ENCODE data around the gene SNPH. TPM values are rescaled to one million over a fixed set of nuclear protein-coding genes. Genes with fewer than 3 reads are reported as not detected.
A peak's percentile ranks its signal among the peaks of the same experiment; 100 is the strongest.
"Not testable (repeated sequence)": the region's sequence is repeated elsewhere in the genome, so short reads cannot be mapped to it uniquely, and the experiment has no call there.

SNPH gene, protein sequence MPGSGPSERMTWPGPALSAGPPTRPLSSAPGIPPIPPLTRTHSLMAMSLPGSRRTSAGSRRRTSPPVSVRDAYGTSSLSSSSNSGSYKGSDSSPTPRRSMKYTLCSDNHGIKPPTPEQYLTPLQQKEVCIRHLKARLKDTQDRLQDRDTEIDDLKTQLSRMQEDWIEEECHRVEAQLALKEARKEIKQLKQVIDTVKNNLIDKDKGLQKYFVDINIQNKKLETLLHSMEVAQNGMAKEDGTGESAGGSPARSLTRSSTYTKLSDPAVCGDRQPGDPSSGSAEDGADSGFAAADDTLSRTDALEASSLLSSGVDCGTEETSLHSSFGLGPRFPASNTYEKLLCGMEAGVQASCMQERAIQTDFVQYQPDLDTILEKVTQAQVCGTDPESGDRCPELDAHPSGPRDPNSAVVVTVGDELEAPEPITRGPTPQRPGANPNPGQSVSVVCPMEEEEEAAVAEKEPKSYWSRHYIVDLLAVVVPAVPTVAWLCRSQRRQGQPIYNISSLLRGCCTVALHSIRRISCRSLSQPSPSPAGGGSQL
- 3.5 TPM for polyA plus RNA-seq (2012; ENCODE audit: insufficient read depth, insufficient read length)

DNA sequence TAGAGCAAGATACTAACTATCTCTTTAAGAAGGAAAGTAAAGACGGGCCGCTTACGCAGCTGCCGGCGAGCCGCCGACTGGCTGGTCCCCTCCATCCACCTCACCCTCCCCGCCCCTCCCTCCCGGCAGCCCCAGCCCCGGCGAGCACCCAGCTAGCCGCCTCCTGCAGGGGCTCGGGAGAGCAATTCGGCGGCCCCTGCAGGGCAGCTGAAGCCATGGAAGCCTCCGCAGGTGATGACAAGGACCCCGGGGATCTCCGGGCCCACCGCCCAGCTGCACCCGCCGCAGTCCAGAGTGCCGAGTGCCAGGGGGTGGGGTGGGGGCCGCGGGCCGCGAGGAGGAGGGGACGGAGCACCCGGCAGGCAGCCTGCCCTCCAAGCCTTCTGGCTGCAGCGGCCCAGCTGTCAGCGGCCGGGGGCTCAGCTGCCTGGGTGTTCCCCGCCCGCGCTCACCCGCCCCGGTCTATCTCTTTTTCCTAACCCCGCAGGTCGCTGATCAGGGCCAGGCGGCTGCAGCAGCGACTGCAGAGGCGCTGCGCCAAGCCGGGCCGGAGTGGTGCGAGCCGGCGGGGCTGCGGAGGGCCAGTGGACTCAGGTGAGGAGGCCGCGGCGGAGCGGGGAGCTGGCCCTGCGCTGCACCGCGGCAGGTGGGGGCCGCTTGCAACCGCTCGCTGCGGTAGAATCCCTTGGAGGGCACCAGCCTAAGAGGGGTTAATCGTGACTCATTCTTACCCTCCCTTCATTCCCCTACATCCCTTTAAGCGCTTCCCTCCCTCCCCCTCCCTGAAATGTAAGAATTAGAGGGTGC is at the start of gene SNPH:
SNPH (plus strand) TSS at position 128 of the 807 bp plus-strand sequence. CDS start 29,946 bp downstream, outside the sequence.
- peak; percentile 69 for DNase-seq (ENCODE audit: low read depth, low spot score)
- peak within 1 kb of the TSS; percentile 64 for H3K4me3 ChIP-seq (ENCODE audit: low read length)

DNA sequence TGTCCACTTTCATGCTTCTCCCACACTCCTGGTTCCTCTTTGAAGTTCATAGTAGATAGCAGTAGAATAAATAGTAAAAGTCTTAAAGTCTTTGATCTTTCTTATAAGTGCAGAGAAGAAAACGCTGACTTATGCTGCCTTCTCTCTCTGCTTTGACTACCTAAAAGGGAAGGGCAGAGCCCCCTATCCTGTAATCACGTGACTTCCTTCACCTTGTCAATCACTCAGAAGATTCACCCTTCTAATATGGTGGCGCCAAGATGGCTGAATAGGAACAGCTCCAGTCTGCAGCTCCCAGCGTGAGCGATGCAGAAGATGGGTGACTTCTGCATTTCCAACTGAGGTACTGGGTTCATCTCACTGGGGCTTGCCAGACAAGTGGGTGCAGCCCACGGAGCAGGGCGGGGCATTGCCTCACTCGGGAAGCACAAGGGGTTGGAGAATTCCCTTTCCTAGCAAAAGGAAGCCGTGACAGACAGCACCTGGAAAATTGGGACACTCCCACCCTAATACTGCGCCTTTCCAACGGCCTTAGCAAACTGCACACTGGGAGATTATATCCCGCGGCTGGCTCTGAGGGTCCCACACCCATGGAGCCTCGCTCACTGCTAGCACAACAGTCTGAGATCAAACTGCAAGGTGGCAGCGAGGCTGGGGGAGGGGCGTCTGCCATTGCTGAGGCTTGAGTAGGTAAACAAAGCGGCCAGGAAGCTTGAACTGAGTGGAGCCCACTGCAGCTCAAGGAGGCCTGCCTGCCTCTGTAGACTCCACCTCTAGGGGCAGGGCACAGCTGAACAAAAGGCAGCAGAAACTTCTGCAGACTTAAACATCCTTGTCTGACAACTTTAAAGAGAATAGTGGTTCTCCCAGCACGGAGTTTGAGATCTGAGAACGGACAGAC is 49.3 kb upstream of the SNPH start:
- not testable (repeated sequence) for DNase-seq (ENCODE audit: low read depth, low spot score); H3K4me3 ChIP-seq (ENCODE audit: low read length)

DNA sequence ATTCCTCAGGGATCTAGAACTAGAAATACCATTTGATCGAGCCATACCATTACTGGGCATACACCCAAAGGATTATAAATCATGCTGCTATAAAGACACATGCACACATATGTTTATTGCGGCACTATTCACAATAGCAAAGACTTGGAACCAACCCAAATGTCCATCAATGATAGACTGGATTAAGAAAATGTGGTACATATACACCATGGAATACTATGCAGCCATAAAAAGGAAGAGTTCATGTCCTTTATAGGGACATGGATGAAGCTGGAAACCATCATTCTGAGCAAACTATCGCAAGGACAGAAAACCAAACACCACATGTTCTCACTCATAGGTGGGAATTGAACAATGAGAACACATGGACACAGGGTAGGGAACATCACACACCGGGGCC is 43.3 kb upstream of the SNPH start:
- not testable (repeated sequence) for H3K4me3 ChIP-seq (ENCODE audit: low read length); DNase-seq (ENCODE audit: low read depth, low spot score)

DNA sequence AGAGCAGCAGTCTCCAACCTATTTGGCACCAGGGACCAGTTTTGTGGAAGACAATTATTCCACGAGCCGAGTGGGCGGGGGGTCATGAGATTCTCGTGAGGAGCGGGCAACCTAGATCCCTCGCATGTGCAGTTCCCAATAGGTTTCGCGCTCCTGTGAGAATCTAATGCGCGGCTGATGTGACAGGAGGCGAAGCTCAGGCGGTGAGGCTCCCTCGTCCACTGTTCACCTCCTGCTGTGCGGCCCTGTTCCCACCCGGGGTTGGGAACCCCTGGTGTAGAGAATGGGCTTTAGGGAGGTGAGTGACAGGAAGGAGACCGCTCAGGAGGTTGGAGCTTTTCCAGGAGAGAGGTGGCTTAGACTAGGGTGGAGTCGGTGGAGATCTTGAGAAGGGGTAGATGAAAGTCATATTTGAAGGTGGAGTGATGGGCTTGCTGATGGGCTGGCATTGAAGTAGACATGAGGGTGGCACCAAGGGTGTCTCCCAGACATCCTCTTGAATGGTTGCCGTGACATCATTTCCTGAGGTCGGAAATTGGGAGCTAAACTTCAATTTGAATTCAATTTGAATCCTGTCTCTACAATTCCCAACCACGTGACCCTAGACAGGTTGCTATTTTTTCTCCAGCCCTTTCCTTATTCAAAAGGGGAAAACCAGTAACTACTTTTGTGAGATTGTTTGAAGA is 41.7 kb upstream of the SNPH start:
- H3K4me3 ChIP-seq (ENCODE audit: low read length), result no peak overlapping the region

DNA sequence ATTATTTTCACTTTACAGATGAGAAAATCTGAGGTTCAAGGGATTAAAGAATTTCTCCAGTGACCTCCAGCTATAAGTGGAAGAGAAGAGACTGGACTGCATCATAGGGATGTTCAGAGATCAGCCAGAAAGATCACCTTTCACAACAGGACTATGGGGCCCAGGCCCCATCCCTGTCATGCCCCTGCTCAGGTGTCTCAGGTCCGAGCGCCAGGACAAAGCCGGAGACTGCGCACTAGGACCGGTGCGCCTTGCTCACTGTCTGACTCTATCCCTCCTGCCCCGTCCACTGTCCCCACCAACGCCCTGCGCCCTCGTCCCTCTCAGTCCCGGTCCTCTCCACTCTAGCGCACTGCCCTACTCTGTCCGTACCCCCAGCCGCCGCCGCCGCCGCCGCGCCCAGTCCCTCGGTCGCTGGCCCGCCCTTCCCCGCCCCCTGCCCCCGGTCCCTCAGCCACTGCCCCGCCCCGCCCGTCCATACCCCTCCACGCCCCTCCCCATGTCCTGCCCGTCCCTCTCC is 40.8 kb upstream of the SNPH start:
- no peak overlapping the region for H3K4me3 ChIP-seq (ENCODE audit: low read length)
- DNase-seq (ENCODE audit: low read depth, low spot score), result no peak

More for the DNA sequence above, 41.7 kb upstream of the SNPH start:
- DNase-seq (ENCODE audit: low read depth, low spot score), result no peak

DNA sequence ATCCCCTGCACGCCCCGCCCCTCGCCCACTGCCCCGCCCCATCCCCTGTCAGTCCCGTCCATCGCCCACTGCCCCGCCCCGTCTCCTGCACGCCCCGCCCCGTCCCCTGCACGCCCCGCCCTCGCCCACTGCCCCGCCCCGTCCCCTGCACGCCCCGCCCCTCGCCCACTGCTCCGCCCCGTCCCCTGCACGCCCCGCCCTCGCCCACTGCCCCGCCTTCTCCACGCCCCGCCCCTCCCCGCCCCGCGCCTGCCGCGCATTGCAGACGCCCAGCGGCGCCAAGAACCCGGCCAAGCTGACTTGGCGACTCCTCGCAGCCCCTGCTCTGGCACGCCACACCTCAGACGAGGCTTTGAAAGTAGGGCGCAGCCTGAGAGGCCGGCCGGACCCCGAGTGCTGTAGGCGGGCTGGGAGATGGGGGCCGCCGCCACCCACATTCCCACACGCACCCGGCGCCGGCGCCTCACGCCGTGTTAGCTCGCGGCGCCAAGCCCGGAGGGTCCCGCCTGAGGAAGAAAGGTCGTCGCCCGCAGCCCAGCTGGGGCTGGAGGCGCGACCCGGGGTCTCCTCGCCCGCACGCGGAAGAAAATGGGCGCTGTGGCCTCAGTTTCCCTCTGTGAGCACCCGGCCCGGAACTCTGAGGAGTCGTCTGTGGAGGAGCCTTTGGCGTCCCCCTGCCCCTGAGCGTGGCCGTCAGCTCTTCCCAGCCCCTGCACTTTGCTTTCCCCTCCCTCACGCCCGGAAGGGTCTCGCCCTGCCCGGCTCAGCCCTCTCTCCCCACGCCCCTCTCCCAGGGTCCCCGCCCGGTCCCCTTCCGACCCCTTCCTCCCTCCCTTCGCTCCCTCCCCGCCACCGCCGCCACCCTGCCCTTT is 40.1 kb upstream of the SNPH start, which contains the start of gene RAD21L1:
RAD21L1 (plus strand) TSS at position 262 of the 872 bp plus-strand sequence. CDS start 2,410 bp downstream, outside the sequence.
- peak within 1 kb of the TSS; percentile 52 for H3K4me3 ChIP-seq (ENCODE audit: low read length)
- peak; percentile 23 for DNase-seq (ENCODE audit: low read depth, low spot score)

DNA sequence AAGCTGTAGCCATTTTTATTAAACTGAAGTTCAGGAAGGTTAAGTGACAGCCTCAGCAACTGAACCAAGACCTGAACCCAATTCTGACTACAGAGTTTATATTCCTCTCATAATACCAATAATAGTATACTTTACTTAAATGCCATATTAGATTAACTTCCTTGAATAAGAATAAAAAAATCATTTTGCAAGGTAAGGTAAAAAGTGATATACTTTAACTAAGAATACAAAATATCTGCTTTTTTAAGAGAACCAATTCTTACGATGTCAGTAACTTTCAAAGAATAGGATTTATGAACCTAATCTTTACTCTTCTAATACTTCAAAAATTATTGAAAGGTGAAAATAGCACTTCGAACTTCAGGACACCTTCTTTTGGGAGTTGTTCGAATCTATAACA is 36.6 kb upstream of the SNPH start:
- no peak overlapping the region for H3K4me3 ChIP-seq (ENCODE audit: low read length)
- no peak for DNase-seq (ENCODE audit: low read depth, low spot score)

DNA sequence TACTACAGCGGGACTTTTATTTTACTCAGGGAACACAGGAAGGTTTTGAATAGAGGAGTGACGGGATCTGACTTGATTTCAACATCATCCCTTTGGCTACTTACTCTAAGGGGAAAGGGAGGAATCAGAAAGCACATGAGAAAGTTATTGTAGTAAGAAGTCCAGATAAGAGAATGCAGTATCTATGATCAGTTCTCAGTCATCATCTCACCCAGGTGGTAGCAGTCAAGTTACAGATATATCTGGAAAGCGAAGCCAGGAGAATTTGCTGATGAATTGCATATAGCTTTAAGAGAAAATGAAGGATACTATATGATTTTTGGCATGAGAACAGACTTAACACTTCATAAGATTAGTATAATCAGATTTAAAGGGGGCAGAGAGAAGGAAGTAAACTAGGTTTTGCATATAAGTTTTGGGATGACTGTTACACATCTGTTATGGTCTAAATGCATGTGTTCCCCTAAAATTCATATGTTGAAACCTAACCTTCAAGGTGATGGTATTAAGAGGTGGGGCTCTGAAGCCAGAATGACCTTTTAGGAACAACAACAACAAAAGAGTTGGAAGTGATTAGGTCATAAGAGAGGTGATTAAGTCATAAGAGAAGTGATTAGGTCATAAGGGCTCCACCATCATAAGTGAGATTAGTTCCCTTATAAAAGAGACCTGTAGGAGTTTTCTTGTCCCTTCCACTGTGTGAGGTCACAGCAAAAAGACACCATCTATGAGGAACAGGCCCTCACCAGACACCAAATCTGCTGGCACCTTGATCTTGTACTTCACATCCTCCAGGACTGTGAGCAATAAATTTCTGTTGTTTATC is 33.6 kb upstream of the SNPH start:
- H3K4me3 ChIP-seq (ENCODE audit: low read length), result no peak overlapping the region
- no peak for DNase-seq (ENCODE audit: low read depth, low spot score)

DNA sequence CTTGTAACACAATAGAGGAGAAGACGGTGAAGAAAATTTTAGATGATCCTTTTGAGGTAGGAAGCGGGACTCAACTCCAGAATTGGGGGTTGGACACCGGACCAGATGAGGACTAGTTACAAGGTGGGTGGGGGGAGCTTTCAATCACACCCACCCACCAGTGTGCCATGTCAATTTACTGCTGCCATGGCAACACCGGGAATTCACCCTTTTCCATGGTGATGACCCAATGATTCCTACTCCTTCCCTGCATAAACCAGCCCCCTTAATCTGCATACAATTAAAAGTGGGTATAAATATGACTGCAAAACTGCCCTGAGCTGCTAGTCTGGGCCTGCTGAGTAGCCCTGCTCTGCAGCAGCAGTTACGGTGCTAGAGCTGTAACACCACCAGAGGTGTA is 25.5 kb upstream of the SNPH start:
- no peak for DNase-seq (ENCODE audit: low read depth, low spot score)
- H3K4me3 ChIP-seq (ENCODE audit: low read length), result no peak overlapping the region

DNA sequence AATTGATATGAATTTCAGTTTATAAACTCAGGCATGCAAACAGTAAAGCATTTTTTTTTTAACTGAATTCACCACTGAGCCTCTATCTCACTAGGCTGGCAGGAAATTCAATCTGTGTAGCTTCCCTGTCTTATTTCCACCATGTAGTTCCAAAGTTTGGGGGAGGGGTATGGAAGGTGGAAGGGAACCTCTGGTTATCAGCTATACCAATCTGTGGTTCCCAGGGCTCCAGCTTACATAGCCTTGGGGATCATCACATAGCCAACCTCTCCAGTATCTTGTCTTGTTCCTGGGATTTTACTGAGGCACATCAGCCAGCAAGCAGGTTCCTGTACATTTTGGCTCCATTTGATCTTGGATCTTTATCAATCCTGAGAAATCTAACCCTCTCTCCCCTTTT is 24.6 kb upstream of the SNPH start:
- no peak overlapping the region for H3K4me3 ChIP-seq (ENCODE audit: low read length)
- DNase-seq (ENCODE audit: low read depth, low spot score), result no peak

DNA sequence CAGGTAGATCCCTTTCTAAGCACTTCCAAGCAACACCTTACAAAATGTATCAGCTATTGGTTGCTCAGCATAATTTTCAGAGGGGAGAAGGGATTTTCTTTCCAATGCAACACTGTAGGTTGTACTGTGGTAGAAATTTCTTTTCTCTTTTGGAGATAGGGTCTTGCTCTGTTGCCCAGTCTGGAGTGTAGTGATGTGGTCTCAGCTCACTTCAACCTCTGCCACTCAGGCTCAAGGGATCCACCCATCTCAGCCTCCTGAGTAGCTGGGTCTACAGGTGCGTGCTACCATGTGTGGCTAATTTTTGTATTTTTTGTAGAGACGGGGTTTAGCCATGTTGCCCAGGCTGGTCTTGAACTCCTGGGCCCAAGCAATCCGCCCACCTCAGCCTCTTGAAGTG is 24.0 kb upstream of the SNPH start:
- no peak for DNase-seq (ENCODE audit: low read depth, low spot score)
- H3K4me3 ChIP-seq (ENCODE audit: low read length), result no peak overlapping the region

DNA sequence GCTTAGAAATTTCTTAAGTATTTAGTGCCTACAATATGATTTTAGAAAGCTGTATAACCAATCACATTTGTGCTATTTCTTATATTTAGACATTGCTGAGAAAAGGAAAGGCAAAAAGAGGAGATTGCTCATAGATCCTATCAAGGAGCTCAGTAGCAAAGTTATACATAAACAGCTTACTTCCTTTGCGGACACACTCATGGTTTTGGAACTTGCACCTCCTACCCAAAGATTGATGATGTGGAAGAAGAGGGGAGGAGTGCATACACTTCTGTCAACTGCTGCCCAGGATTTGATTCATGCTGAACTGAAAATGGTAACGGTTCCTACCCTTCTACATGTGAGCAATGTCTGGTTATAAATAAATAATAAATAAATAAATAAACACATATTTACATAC is 23.6 kb upstream of the SNPH start:
- no peak overlapping the region for H3K4me3 ChIP-seq (ENCODE audit: low read length)
- no peak for DNase-seq (ENCODE audit: low read depth, low spot score)

DNA sequence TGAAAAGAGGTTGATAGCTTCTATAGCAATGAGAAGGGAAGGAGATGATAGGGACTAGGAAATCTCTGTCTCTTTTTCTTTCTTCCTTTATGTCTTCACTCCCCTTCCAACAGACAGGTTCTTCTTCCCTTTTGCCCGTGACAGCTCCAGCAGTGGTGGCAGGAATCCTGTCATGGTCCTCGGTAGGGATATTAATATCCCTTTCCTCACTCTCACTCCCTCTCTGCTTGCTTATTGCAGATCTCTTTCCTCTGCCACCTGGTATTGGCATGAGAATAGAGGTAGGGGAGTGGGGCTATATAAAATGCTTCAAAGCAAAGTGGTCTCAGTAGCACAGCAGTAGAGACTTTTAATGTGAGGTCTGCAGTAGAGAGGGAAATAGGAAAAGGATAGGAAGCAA is 20.5 kb upstream of the SNPH start:
- no peak overlapping the region for H3K4me3 ChIP-seq (ENCODE audit: low read length)
- no peak for DNase-seq (ENCODE audit: low read depth, low spot score)

DNA sequence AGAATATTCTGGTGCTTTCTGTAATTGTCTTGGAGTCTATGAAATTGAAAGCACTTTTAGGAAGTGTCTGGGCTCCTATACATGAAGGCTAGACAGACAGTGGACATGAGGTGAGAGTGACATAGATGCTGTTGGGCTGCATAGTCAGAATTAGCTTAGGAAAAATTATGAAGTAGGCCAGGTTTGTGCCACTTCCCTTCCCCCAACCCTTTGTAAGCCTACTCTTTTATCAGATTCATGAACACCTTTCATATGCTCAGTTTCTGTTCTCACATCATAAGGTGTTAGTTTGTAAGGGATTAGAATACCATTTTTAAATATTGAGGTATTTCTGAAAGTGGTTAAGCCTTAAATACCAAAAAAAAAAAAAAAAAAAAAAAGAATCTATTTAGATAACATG is 18.4 kb upstream of the SNPH start:
- no peak for DNase-seq (ENCODE audit: low read depth, low spot score)
- H3K4me3 ChIP-seq (ENCODE audit: low read length), result no peak overlapping the region

DNA sequence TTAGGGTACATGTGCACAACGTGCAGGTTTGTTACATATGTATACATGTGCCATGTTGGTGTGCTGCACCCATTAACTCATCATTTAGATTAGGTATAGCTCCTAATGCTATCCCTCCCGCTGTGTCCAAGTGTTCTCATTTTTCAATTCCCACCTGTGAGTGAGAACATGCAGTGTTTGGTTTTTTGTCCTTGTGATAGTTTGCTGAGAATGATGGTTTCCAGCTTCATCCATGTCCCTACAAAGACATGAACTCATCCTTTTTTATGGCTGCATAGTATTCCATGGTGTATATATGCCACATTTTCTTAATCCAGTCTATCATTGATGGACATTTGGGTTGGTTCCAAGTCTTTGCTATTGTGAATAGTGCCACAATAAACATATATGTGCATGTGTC is 15.8 kb upstream of the SNPH start:
- H3K4me3 ChIP-seq (ENCODE audit: low read length); DNase-seq (ENCODE audit: low read depth, low spot score): not testable (repeated sequence)

DNA sequence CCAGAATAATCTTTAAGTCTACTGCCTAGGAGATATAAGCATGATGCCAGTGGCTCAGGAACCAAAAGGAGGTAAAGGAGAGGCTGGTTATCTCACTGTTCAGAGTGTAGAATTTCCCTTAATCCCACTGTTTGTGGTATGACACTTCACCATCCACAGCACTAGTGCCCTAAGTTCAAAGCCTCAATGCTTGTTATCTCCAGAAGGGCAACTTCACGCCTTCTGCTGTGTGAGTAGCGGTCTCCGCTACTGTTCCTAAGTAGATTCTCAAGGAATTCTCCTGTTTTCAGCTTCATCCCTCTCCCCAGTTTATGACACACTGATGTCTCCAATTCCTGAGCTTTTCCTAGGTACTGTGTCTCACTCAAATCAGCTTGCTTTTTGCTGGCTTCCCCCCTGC is 13.7 kb upstream of the SNPH start:
- H3K4me3 ChIP-seq (ENCODE audit: low read length), result no peak overlapping the region
- no peak for DNase-seq (ENCODE audit: low read depth, low spot score)

All from Jurkat, Clone E6-1 (cell line).